ENCODE measurements around the gene SERINC4. TPM values are rescaled to one million over a fixed set of nuclear protein-coding genes. Genes with fewer than 3 reads are reported as not detected.
"Not testable (repeated sequence)": the region's sequence is repeated elsewhere in the genome, so short reads cannot be mapped to it uniquely, and the experiment has no call there.

Gene SERINC4
- total RNA-seq, 1 donor from 2014 or later: not detected

GRCh38 chr15:43826508-43827341, 26.7 kb upstream of the SERINC4 start, which contains the start of gene WDR76:
Gene WDR76, plus strand, starts transcription at chr15:43827002. Its CDS starts 31 bp downstream, at chr15:43827033.
- DNase-seq (peak; percentile 90), ATAC-seq (peak; percentile 90)
- Histone ChIP-seq H3K27me3 (ENCODE audit: low read depth) (no peaks in the 10 kb centered on the region), H3K4me3 (peak within 1 kb of the TSS; percentile 63), H3K27ac (peak within 1 kb of the TSS; percentile 74), H3K9me3 (no peaks in the 10 kb centered on the region), H3K36me3 (no peaks in the 10 kb centered on the region), H3K4me1 (peaks cover 40% of the 10 kb centered on the region)
- no peak for TF ChIP-seq CTCF (IDR thresholded peaks at IDR 0.05)
- intact Hi-C loops (cut with DNase I): no loop called here

GRCh38 chr15:43826029-43826507, 26.0 kb upstream of the SERINC4 start:
- Histone ChIP-seq H3K27ac (peak overlapping the region; percentile 74), H3K4me1 (peaks cover 47% of the 10 kb centered on the region), H3K9me3 (no peaks in the 10 kb centered on the region), H3K4me3 (peak overlapping the region; percentile 63), H3K27me3 (ENCODE audit: low read depth) (no peaks in the 10 kb centered on the region), H3K36me3 (no peaks in the 10 kb centered on the region)
- ATAC-seq (no peak), DNase-seq (no peak)
- intact Hi-C loops (cut with DNase I): no loop called here
- TF ChIP-seq CTCF (IDR thresholded peaks at IDR 0.05): no peak

GRCh38 chr15:43825305-43825704, 25.3 kb upstream of the SERINC4 start:
- DNase-seq; H3K9me3 ChIP-seq; ATAC-seq; H3K27me3 ChIP-seq (ENCODE audit: low read depth); H3K4me3 ChIP-seq; intact Hi-C loops (cut with DNase I); H3K27ac ChIP-seq; H3K36me3 ChIP-seq: not testable (repeated sequence)
- H3K4me1 ChIP-seq: peaks cover 51% of the 10 kb centered on the region

- Histone ChIP-seq H3K27me3 (ENCODE audit: low read depth) (no peaks in the 10 kb centered on the region), H3K4me1 (peaks cover 51% of the 10 kb centered on the region), H3K9me3 (no peaks in the 10 kb centered on the region), H3K4me3 (peak within 1 kb of the TSS; percentile 68), H3K27ac (peak within 1 kb of the TSS; percentile 86), H3K36me3 (peaks cover 5% of the 10 kb centered on the region)
- TF ChIP-seq CTCF (IDR thresholded peaks at IDR 0.05): no peak
- DNase-seq (peak; percentile 96), ATAC-seq (peak; percentile 95 to 97)
- intact Hi-C loops (cut with DNase I): no loop called here
These were observed 24.6 kb upstream of the SERINC4 start, which contains the start of gene MFAP1 for GRCh38 chr15:43824302-43825246. Gene MFAP1, minus strand, starts transcription at chr15:43824690. Its CDS starts 121 bp downstream, at chr15:43824569.

- no peak for DNase-seq
- ATAC-seq: no peak
- Histone ChIP-seq H3K27me3 (ENCODE audit: low read depth) (no peaks in the 10 kb centered on the region), H3K4me3 (no peak overlapping the region), H3K4me1 (peaks cover 37% of the 10 kb centered on the region), H3K9me3 (no peaks in the 10 kb centered on the region), H3K27ac (no peak overlapping the region), H3K36me3 (peaks cover 21% of the 10 kb centered on the region)
- no peak for TF ChIP-seq CTCF (IDR thresholded peaks at IDR 0.05)
- intact Hi-C loops (cut with DNase I): no loop called here
These were observed 21.5 kb upstream of the SERINC4 start for GRCh38 chr15:43821505-43821904.

- H3K27ac ChIP-seq; H3K9me3 ChIP-seq; H3K27me3 ChIP-seq (ENCODE audit: low read depth); H3K4me3 ChIP-seq; intact Hi-C loops (cut with DNase I); H3K4me1 ChIP-seq; ATAC-seq: not testable (repeated sequence)
- peak; percentile 28 for DNase-seq
- peaks cover 84% of the 10 kb centered on the region for H3K36me3 ChIP-seq
These were observed 15.0 kb upstream of the SERINC4 start for GRCh38 chr15:43815064-43815463.

Measured in lower lobe of right lung (tissue), 2 donors.